ENCODE results near the gene KATNB1.
"Not testable (repeated sequence)": the region's sequence is repeated elsewhere in the genome, so short reads cannot be mapped to it uniquely, and the experiment has no call there.

Gene KATNB1

GRCh38 chr16:57775661-57776469 lies 40.3 kb downstream of the KATNB1 start:
- no peak for DNase-seq

GRCh38 chr16:57778658-57779057 lies 43.1 kb downstream of the KATNB1 start:
- no peak for DNase-seq

- DNase-seq, result not testable (repeated sequence)
Observed at GRCh38 chr16:57779836-57780235, 44.3 kb downstream of the KATNB1 start.

GRCh38 chr16:57781349-57781740 lies 45.8 kb downstream of the KATNB1 start:
- no peak for DNase-seq

GRCh38 chr16:57781741-57782606 lies 46.4 kb downstream of the KATNB1 start:
- no peak for DNase-seq

- DNase-seq, result not testable (repeated sequence)
Observed at GRCh38 chr16:57782607-57783055, 47.1 kb downstream of the KATNB1 start.

GRCh38 chr16:57783116-57783515 lies 47.5 kb downstream of the KATNB1 start:
- DNase-seq, result no peak

- no peak for DNase-seq
Observed at GRCh38 chr16:57783883-57784282, 48.3 kb downstream of the KATNB1 start.

- DNase-seq, result no peak
Observed at GRCh38 chr16:57784334-57784733, 48.8 kb downstream of the KATNB1 start.

- DNase-seq, result no peak
Observed at GRCh38 chr16:57785385-57785784, 49.8 kb downstream of the KATNB1 start.

- DNase-seq, result no peak
Observed at GRCh38 chr16:57785924-57786323, 50.4 kb downstream of the KATNB1 start.

- no peak for DNase-seq
Observed at GRCh38 chr16:57786632-57787518, 51.3 kb downstream of the KATNB1 start.

- no peak for DNase-seq
Observed at GRCh38 chr16:57787519-57787905, 51.9 kb downstream of the KATNB1 start.

- no peak for DNase-seq
Observed at GRCh38 chr16:57788252-57788841, 52.8 kb downstream of the KATNB1 start.

- DNase-seq, result no peak
Observed at GRCh38 chr16:57788951-57789350, 53.4 kb downstream of the KATNB1 start.

GRCh38 chr16:57791195-57791892 lies 55.8 kb downstream of the KATNB1 start:
- no peak for DNase-seq

- no peak for DNase-seq
Observed at GRCh38 chr16:57791893-57792461, 56.4 kb downstream of the KATNB1 start.

- no peak for DNase-seq
Observed at GRCh38 chr16:57794849-57795430, 59.4 kb downstream of the KATNB1 start.

- peak; percentile 28 for DNase-seq
Observed at GRCh38 chr16:57795431-57795878, 59.9 kb downstream of the KATNB1 start.

GRCh38 chr16:57796014-57796413 lies 60.4 kb downstream of the KATNB1 start:
- DNase-seq, result not testable (repeated sequence)

- no peak for DNase-seq
Observed at GRCh38 chr16:57797216-57797525, 61.6 kb downstream of the KATNB1 start.
